COLO829 (cell line): Measurements from ENCODE around the gene HDGF.

Experiments used
- DNase-seq: peaks from one replicate; pipeline ENCODE4 v3.0.0; 2012; ENCODE audit warnings: low spot score

Gene HDGF

GRCh38 chr1:156746728-156747631, 4.5 kb downstream of the HDGF start:
- DNase-seq, result peak; percentile 95

DNA sequence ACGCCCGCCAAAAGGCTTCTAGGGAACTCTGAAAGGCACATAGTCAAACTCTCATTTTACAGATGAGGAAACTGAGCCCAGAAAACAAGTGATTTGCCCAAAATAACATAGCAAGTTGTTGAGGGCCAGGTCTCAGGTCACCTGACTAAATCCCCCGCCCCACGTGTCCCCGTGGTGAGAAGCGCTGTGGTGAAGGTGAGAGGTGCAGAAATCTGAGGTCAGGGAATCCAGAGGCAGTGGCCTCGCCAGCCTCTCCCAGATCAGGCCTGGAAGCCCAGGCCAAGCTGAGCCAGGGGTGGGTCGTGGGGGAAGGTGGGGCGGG, 5.1 kb downstream of the HDGF start:
- DNase-seq, result no peak

GRCh38 chr1:156745881-156746280, 5.6 kb downstream of the HDGF start:
- DNase-seq, result no peak

GRCh38 chr1:156744786-156745419, 6.6 kb downstream of the HDGF start:
- no peak for DNase-seq

DNA sequence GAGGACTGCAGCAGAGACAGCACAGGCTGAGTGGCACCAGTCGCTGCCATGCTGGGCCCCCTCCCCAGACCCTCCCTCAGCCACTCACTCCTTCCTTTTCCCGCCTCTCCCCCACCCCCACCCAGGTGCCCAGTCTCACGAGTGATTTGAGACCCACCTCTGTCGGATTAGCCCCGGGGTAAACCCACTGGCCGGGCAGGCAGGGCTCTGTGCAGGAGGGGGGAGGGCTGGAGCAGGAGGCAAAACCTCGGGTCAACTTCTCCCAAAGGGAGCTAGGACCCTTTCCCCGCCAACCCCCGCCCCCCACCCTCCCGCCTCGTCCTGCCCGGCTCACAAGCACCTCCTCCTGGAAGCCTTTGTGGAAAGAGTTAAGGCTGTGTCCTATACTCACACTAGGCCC, 7.1 kb downstream of the HDGF start:
- DNase-seq, result no peak

- no peak for DNase-seq
Measured at GRCh38 chr1:156743367-156744302, 7.8 kb downstream of the HDGF start.

GRCh38 chr1:156742801-156743200, 8.7 kb downstream of the HDGF start:
- DNase-seq, result no peak

GRCh38 chr1:156742017-156742416, 9.5 kb downstream of the HDGF start:
- DNase-seq, result no peak

GRCh38 chr1:156741481-156741983, 9.9 kb downstream of the HDGF start:
- no peak for DNase-seq

DNA sequence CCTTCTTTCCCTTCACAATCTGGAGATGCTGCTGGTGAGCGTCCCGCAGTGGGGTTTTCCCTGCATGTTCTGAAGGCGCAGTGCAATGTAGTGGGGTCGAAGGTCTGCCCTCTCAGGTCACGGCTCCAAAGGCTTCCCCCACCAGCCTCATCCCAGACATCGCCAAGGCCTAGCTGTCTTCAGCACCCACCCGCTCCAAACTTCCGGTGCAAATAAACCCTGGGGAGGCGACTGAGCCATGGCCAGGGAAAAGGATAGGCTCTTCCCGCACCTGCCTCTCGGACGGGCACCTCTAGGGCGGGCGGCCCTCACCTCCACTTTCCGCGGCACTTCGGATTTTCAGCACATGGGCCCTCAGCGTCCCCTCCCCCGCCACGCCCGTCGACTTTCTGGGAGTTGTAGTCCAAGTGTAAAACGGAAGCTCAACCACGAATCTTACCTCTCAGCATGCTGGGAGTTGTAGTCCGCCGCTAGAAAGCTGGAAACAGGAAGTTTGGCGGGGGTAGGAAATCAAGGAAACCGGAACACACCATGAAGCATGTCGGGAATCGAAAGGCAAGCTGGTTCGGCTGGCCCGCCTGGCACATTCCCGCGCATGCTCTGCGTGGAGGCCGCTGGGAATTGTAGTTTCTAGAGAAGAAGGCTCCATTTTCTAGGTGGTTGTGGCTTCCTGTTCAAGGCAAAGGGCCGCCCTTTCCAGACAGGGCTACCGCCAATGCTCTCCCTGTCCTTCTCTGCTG, 10.6 kb downstream of the HDGF start, which contains the start of gene MRPL24:
TSS of gene MRPL24 (minus strand) at position 348 of the 740 bp plus-strand sequence. CDS start 2,384 bp downstream, outside the sequence.
- peak; percentile 99 for DNase-seq

DNA sequence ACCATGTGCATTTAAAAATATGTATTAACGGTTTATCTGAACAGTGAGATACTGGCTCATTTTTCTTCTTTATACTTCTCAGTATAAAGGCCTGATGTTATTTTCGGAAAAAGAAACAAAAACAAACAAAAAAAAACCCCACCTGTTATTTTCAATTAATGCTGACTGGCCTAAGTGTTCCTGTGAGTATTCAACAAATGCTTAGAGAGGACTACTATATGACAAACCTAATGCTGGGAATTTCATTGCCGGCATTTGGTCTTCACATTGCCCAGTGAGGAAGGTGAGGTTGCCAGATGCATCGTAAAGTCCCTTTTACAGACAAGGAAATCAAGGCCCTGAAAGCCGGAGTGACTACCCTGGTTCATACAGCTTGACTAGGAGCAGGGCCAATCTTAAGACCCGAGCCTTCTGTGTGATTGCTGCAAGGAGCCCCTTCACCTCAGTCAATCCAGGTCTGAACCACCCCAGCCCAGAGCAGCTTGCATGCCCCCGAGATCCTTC, 11.2 kb downstream of the HDGF start:
- DNase-seq, result no peak

DNA sequence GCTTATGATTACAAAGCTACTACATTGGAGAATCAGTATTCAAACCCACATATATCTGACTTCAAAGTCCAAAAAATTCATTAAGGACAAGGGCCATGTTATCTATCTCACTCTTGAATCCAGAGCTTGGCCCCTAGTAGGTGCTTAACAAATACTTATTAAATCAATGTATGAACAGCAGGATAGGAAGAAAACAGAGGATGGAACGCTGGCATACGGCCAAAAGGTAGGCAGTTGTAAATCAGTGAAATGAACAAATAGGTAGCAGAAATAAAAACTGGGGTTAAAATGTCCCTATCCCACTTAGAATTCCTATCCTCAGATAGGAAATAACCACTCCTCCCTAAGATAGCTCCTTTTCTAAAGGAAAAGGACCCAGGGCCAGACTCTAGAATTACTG, 12.6 kb downstream of the HDGF start:
- DNase-seq, result no peak

DNA sequence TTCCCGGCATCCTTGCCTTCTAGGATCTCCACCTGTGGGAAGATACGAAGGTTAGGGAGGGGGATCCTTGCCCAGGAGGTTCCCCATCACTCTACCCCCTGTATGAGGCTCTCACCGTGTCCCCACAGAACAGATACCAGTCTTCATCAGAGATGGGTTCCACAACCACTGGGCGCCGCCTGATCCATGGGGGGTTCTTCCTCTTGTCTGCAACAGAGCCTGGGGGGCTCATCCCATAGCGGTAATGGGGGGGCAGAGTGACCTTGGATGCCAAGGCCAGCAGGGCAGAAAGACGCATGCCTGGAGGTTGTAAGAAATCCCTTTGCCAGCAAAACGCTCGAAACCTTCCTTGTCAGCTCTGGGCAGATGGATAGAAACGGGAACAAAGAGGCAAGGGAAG, 13.1 kb downstream of the HDGF start:
- DNase-seq, result no peak

DNA sequence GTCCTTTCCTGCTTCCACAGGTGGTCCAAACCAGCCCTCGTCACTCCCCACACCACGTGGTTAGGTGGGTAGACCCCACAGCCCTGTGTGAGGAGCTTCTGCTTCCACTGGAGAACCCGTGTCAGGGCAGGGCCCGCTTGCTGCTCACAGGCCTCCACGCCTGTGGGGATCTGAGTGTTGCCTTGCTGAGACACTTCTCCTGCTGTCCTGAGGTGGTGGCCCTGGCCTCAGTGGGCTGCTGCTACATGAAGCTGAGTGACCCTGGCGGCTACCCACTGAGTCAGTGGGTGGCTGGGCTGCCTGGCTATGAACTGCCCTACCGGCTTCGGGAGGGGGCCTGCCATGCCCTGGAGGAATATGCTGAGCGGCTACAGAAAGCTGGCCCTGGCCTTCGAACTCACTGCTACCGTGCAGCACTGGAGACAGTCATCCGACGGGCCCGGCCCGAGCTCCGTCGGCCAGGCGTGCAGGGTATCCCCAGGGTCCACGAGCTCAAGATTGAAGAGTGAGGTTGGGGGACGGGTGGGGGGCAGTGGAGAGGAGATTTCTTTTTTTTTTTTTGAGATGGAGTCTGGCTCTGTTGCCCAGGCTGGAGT, 17.4 kb downstream of the HDGF start:
- no peak for DNase-seq

GRCh38 chr1:156728599-156729462, 22.6 kb downstream of the HDGF start, which contains the start of gene ISG20L2:
Gene ISG20L2, minus strand, starts transcription at chr1:156728766. Its CDS starts 1,114 bp downstream, at chr1:156727652.
- DNase-seq, result peak; percentile 97

- peak; percentile 85 for DNase-seq
Measured at GRCh38 chr1:156727926-156728598, 23.4 kb downstream of the HDGF start, which contains the start of gene METTL25B. Gene METTL25B, plus strand, starts transcription at chr1:156728469. Its CDS starts 636 bp downstream, at chr1:156729105.

DNA sequence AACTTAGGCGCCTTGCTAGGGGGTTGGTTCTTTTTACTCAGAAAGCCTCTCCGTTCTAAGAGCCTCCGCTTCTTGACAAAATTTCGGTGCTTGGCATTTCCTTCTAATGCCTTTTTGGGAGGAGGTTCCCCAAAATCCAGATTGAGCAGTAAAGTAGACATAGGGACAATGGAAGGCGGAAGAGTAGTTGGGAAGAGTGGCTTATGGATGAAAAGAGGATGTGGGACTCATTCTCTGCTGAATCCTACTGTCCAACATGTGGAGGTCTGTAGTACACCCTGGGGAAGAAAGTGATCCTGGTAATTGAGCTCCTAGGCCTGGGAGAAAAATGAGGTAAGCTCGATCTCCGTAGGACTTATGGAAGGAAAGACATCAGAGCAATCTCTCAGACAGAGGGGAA, 24.0 kb downstream of the HDGF start:
- DNase-seq, result no peak

DNA sequence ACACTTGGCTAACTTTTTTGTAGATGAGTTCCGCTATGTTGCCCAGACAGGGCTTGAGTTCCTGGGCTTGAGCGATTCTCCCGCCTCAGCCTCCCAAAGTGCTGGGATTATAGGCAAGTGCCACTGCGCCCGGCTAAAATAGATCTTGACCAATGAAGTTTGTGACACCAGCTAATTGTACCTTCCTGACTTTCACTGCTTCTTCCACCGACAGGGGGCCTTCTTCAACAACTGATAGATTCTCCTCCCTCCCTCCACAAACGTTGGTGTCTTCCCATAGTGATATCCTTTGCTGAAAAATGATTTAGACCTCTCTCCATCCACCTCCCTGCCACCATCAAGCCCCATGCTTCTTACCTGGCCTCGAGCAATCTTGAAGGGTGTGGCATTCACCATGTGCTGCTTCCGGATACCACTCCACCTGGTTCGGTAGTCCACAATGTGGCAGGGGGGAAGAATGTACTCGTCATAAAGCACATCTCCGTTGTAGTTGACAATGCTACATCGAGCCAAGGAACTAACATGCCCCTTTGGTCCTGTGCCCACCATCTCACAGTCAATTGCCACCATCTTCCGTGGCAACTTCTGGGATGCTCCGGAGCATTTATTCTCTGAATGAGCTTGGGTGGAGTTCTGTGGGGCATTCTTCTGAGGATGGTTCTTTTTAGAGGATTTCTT, 24.8 kb downstream of the HDGF start:
- peak; percentile 92 for DNase-seq
